Stimulated activated CD4-positive, alpha-beta T cell treated with anti-CD3 and anti-CD28 coated beads, TNF-alpha, amount 100 ng/mL, for 48 hours (primary cell): ENCODE measurements around the gene GALNT15.
A peak's percentile ranks its signal among the peaks of the same experiment; 100 is the strongest.

Experiments used
- DNase-seq, 3 donors: peaks; one replicate each; pipeline ENCODE4 v3.0.0-alpha.2; 2020; ENCODE audit warnings: low read depth in 3 of 3

GALNT15 gene

GRCh38 chr3:16227566-16227965, 53.1 kb downstream of the GALNT15 start:
- DNase-seq = no peak

GRCh38 chr3:16229681-16230080, 55.2 kb downstream of the GALNT15 start:
- DNase-seq = no peak

- no peak for DNase-seq
Observed at GRCh38 chr3:16231983-16232382, 57.5 kb downstream of the GALNT15 start.

- no peak for DNase-seq
Observed at GRCh38 chr3:16233806-16234205, 59.3 kb downstream of the GALNT15 start.

GRCh38 chr3:16234281-16234680, 59.8 kb downstream of the GALNT15 start:
- DNase-seq = no peak

GRCh38 chr3:16236030-16236639, 61.7 kb downstream of the GALNT15 start:
- DNase-seq = no peak

GRCh38 chr3:16236856-16237393, 62.4 kb downstream of the GALNT15 start:
- no peak for DNase-seq

- no peak for DNase-seq
Observed at GRCh38 chr3:16239086-16239770, 64.7 kb downstream of the GALNT15 start.

GRCh38 chr3:16239780-16240179, 65.3 kb downstream of the GALNT15 start:
- DNase-seq = no peak

GRCh38 chr3:16240229-16241023, 65.9 kb downstream of the GALNT15 start:
- DNase-seq = no peak

- no peak for DNase-seq
Observed at GRCh38 chr3:16241225-16241624, 66.7 kb downstream of the GALNT15 start.

GRCh38 chr3:16242177-16242576, 67.7 kb downstream of the GALNT15 start:
- DNase-seq = no peak

- DNase-seq = no peak
Observed at GRCh38 chr3:16243706-16244490, 69.4 kb downstream of the GALNT15 start.

GRCh38 chr3:16245609-16246008, 71.1 kb downstream of the GALNT15 start:
- DNase-seq = no peak

- peak; percentile 58 to 75 (median 65) for DNase-seq
Observed at GRCh38 chr3:16247282-16248061, 73.0 kb downstream of the GALNT15 start.

GRCh38 chr3:16248556-16248955, 74.1 kb downstream of the GALNT15 start:
- DNase-seq = no peak

- no peak for DNase-seq
Observed at GRCh38 chr3:16249336-16249735, 74.9 kb downstream of the GALNT15 start.

GRCh38 chr3:16249886-16250285, 75.4 kb downstream of the GALNT15 start:
- DNase-seq = no peak

- no peak for DNase-seq
Observed at GRCh38 chr3:16251316-16252085, 77.0 kb downstream of the GALNT15 start.
